Measurements from ENCODE around the gene A2M.

The A2M gene

DNA sequence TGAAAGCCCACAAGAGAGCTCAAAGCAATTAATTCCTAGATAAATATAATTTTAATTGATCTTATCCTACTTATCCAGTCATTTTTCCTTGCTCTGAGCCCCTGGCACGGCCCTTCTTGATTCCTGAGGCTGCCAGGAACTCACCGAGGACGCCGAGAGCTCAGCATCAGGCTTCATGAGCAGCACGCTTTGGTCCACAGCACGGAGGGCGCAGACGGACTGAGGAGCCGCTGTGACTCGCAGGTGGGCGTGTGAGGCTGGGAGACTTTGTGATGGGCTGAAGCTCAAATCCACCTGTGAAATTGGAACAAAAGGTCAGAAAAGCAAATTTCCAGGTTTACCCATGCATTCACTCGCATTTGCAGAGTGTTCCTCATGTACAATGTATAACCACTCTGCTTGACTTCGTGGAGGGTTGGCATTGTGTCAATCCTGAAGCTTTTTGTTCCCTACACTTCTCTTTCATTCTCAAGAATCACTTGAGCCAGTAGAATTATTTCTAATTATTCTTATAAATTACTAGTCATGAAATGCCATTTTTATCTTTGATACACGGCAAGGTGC is 17.2 kb downstream of the A2M start:
- DNase-seq (ENCODE audit: low read depth): no peak

DNA sequence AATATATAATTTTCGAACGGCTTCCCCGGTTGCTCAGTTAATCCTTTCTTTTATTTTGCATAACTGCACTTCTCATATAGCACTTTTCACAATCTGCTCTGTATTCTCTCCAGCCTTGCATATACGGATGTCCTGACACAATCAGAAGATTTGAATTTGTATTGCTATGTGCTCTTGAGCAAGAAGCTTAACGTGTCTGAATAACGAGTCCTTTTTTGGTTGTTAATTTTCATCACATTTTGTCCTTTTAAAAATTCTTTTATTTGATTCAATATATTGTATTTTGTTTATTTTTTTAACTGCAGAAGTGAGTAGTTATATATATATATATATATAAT is 17.6 kb downstream of the A2M start:
- no peak for DNase-seq (ENCODE audit: low read depth)

GRCh38 chr12:9096563-9097176 is 19.0 kb downstream of the A2M start:
- DNase-seq (ENCODE audit: low read depth): no peak

DNA sequence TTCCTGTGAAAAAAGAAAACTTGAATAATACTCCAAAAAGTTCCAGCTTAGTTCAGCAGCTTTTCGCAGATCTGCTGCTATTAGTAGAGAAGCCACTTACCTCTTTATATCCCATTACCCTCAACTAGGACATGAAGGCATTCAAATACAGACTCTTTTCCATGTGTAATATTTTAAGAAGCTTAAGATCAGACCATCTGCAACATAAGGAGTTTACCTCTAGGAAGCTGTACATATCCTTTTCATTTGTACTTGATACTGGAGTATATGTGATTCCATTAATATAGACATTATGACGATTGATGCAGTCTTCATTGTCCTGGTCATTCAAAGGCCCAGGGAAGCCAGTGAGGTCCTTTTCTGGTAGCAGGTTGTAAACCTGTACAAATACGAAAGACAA is 20.4 kb downstream of the A2M start:
- no peak for DNase-seq (ENCODE audit: low read depth)

- DNase-seq (ENCODE audit: low read depth): no peak
These were observed 21.1 kb downstream of the A2M start for GRCh38 chr12:9094512-9095206.

DNA sequence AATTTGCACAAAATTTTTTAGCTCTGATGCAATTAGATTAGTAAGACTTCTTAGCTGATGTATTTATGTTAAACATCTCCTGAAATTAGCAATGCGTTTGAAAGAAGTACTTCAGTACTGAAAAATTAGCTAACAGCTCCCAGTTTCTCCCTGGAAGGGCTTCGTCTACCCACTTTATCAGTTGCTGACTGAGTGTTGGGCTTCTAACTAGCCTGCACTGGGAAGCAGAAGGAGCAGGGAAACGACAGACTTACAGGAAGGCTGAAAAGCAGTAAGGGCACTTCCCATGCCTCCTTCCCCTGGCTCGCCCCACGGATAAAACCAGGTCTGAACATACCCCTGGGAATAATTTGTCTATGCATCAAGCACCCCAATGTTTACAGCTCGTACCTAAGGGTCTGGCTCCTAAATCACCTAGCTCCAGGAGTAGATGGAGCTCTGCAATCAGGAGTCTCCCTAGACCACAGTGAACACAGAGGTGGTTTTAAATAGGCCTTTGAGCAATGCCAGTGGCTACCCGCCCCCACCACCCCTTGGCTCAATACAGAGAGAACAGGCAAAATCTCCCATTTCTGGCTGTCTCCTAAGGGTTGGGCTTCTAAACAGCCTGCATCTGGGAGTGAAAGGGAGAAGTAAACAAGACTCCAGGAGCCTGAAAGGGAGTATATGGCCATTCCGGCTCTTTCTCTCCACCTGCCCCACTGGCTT is 23.7 kb downstream of the A2M start:
- DNase-seq (ENCODE audit: low read depth): no peak

DNA sequence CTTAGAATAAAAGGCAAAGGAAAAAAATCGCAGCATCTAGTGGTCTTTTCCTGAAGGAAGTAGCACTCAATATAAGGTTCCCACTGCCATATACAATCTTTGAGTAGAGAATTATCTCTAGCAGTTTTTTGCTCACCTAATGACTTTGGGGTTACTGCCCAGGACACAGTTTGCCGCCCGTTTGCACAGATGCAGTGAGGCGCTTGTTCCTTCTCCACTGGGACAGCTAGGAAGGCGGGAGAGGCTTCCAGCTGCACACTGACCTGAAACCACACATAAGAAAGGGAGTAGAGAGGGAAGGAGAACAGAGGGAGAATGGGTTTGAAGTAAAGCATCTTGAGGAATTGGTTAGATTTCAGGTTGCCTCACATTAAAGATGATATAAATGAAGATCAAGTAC is 25.5 kb downstream of the A2M start:
- DNase-seq (ENCODE audit: low read depth): no peak

GRCh38 chr12:9087087-9087835 is 28.5 kb downstream of the A2M start:
- DNase-seq (ENCODE audit: low read depth): no peak

DNA sequence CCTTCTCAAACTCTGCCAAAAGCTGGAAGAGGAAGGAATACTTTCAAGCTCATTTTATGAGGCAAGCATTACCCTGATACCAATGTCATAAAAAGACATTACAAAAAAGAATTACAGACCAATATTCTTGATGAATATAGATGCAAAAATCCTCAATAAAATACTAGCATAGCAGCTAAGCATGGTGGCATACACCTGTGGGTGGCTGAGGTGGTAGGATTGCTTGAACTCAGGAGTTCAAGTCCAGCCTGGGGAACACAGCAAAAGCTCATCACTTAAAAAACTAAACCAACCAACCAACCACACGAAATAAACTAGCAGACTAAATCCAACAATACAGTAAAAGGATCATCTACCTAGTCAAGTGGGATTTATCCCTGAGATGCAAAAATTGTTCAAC is 29.6 kb downstream of the A2M start:
- no peak for DNase-seq (ENCODE audit: low read depth)

GRCh38 chr12:9084417-9084816 is 31.3 kb downstream of the A2M start:
- no peak for DNase-seq (ENCODE audit: low read depth)

- DNase-seq (ENCODE audit: low read depth): no peak
These were observed 31.9 kb downstream of the A2M start for GRCh38 chr12:9083793-9084192.

DNA sequence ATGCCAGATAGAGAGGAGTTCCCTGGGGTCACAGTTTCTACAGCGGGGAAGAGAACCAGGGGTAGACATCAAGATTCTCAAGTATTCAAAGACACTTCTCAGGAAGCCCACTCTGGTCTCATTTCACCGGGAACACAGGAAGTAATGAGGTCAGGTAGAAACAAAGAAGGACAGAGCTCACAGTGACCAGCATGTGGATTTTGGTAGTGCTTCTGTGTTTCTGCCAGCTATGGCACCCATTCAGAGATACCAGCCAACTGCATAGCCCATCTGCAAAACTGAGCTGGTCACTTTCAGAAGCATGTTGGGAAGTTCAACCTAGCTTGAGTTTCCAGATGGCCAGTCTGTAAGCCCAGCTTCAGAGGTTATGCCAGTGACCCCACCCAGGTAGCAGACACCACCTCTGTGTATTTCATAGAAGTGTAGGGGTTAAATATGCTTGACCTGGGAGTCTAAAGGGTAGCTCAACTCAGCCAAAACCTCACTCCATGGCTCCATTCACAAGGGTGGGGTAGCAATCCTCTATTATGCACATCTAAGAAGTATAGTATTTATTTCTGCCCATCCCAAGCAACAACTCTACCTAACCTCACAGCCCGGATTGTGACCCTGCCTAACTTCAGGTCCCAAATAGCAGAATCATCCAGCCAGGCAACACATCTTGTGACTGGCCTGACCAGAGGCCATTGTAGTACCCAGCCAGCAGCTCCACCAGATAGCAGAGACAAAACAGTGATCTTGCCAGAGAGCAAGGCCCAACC is 33.9 kb downstream of the A2M start:
- no peak for DNase-seq (ENCODE audit: low read depth)

GRCh38 chr12:9079883-9080675 is 35.6 kb downstream of the A2M start:
- DNase-seq (ENCODE audit: low read depth): no peak

DNA sequence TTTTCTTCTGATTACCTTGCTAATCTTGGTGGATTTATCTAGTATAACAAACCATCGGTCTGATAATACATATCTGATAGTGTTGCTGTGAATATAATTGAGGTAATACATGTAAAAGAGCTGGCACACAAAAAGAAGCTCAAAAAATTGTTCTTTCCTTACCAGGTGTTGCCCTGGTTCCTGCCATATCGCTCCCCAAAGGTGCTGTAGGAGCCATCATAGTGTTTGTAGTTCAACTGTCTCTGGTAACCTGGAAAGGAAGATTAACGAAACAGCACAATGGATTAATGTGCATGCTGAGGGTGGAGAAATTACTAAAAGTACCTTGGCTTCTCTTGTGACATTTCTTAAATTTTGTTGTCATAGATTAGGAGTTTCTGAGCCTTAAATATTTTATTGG is 36.6 kb downstream of the A2M start:
- DNase-seq (ENCODE audit: low read depth): no peak

- no peak for DNase-seq (ENCODE audit: low read depth)
These were observed 38.3 kb downstream of the A2M start for GRCh38 chr12:9077152-9078031.

- DNase-seq (ENCODE audit: low read depth): no peak
These were observed 39.0 kb downstream of the A2M start for GRCh38 chr12:9076733-9077132.

- no peak for DNase-seq (ENCODE audit: low read depth)
These were observed 40.6 kb downstream of the A2M start for GRCh38 chr12:9075138-9075535.

GRCh38 chr12:9074484-9075137 is 41.1 kb downstream of the A2M start:
- no peak for DNase-seq (ENCODE audit: low read depth)

DNA sequence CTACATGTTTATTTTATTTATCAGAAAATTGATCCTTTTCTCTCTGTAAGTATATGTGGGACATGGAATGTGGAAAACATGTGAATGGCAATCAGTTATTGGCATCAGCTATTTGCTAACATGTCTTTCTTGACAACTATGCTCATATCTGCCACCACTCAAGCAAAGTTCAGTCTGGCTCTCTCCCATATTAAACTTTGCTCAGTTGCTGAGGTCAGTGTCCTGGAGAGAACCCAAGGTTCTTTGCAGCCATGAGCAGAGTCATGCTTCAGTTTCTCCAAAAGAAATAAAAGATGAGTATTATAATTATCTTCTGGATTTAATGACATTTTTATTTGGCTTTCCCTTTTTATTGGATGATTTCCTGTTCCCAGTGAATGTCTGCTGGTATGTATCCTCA is 42.6 kb downstream of the A2M start:
- DNase-seq (ENCODE audit: low read depth): no peak

All from stimulated activated CD8-positive, alpha-beta memory T cell treated with anti-CD3 and anti-CD28 coated beads, Interleukin-4, amount 100 ng/mL, for 24 hours (primary cell).